Measurements from ENCODE around the gene THAP9.
"Not testable (repeated sequence)": the region's sequence is repeated elsewhere in the genome, so short reads cannot be mapped to it uniquely, and the experiment has no call there.

DNA sequence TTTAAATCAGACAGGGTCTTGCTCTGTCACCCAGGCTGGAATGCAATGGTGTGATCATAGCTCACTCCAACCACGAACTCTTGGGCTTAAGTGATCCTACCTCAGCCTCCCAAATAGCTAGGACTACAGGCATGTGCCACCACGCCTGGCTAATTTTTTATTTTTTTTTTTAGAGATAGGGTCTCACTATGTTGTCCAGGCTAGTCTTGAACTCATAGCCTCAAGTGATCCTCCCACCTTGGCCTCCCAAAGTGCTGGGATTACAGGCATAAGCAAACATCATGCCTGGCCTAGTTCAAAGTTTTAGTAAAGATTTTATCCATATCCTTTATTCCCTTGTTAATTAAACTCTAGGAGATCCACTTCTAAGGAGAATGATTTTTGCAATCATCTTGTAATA is 40.0 kb upstream of the THAP9 start:
- TF ChIP-seq CTCF (IDR thresholded peaks at IDR 0.05); POLR2A (IDR thresholded peaks at IDR 0.05; ENCODE audit: low read depth); POLR2AphosphoS5 (IDR thresholded peaks at IDR 0.05): not testable (repeated sequence)

Measured in esophagus muscularis mucosa (tissue), 3 donors.